K562 (cell line): ENCODE results near the gene TCP10L. TPM values are rescaled to one million over a fixed set of nuclear protein-coding genes. Genes with fewer than 3 reads are reported as not detected.

Experiments
- BCOR ChIP-seq: fragments of 450-650 bp; IDR thresholded peaks from 2 replicates; pipeline ENCODE4 v1.6.1; 2016
- BHLHE40 ChIP-seq: IDR thresholded peaks from 2 replicates; pipeline ENCODE4 v1.6.1; 2011; ENCODE audit warnings: low read length, improper control_type of control experiment
- CBX2 ChIP-seq: fragments of 200-600 bp; sonication (generic); IDR thresholded peaks from one replicate; pipeline ENCODE4 v1.6.1; 2012; ENCODE audit warnings: mild to moderate bottlenecking, low read length, inconsistent platforms; ENCODE audit not compliant: insufficient read depth, poor library complexity, severe bottlenecking
- RBM17 ChIP-seq: fragments of 200-400 bp; formaldehyde crosslinking; IDR thresholded peaks from 2 replicates; pipeline ENCODE4 v1.6.1; 2017; ENCODE audit warnings: low read depth, mild to moderate bottlenecking, low read length, borderline replicate concordance
- polyA plus RNA-seq, 8 experiments: library from polyadenylated mRNA; depleted of rRNA in 4 of 8; stranded (reverse) in 5 of 8; unstranded in 3 of 8; fragments of >200 nt; fragmentation: Nextera tagmentation in 2 of 8; fragmentation: Illumina TruSeq in 1 of 8; extraction: Ambion mirVana in 2 of 8; extraction: Trizol in 1 of 8; gene quantifications; 2 replicates each; pipeline versions ENCODE4 v1.2.1 to v1.2.3, GENCODE V29; 2011 to 2014; ENCODE audit warnings: inconsistent platforms in 1 of 8, missing spikeins in 1 of 8
- total RNA-seq, 7 experiments: library from RNA; depleted of rRNA in 6 of 7; stranded (reverse); fragments of >200 nt in 6 of 7; fragmentation: Illumina TruSeq in 2 of 7; extraction: Trizol in 2 of 7; gene quantifications; 2 replicates each; pipeline versions ENCODE4 v1.2.1 to v1.2.3, GENCODE V29; 2011 to 2021; ENCODE audit warnings: low replicate concordance in 1 of 7
- TF ChIP-seq, protein P1 (sequence below), 2 experiments: fragments of 450-650 bp; formaldehyde crosslinking in 1 of 2; IDR thresholded peaks; 2 replicates each; pipeline versions ENCODE4 v1.4.0 to v1.6.1; 2014 to 2020; ENCODE audit warnings: mild to moderate bottlenecking in 2 of 2, borderline replicate concordance in 1 of 2, low read depth in 1 of 2
- TF ChIP-seq, protein P2 (sequence below): fragments of 450-650 bp; formaldehyde crosslinking; IDR thresholded peaks from 2 replicates; pipeline ENCODE4 v1.4.0; 2020; ENCODE audit warnings: mild to moderate bottlenecking, moderate library complexity
- TF ChIP-seq, protein P3 (sequence below): fragments of 450-650 bp; IDR thresholded peaks from 2 replicates; pipeline ENCODE4 v1.6.1; 2016; ENCODE audit warnings: mild to moderate bottlenecking
- TF ChIP-seq, protein P4 (sequence below): fragments of 250-450 bp; sonication (Bioruptor Pico); IDR thresholded peaks from 2 replicates; pipeline ENCODE4 v1.4.0; 2020; ENCODE audit warnings: mild to moderate bottlenecking, moderate library complexity

TCP10L gene
- total and polyA plus RNA-seq, 9 of the 15 experiments (the other 6 are each of a cell fraction or from before 2014, with no cell fraction given), result 0.34 to 0.91 (median 0.56) TPM; not detected in 2

DNA sequence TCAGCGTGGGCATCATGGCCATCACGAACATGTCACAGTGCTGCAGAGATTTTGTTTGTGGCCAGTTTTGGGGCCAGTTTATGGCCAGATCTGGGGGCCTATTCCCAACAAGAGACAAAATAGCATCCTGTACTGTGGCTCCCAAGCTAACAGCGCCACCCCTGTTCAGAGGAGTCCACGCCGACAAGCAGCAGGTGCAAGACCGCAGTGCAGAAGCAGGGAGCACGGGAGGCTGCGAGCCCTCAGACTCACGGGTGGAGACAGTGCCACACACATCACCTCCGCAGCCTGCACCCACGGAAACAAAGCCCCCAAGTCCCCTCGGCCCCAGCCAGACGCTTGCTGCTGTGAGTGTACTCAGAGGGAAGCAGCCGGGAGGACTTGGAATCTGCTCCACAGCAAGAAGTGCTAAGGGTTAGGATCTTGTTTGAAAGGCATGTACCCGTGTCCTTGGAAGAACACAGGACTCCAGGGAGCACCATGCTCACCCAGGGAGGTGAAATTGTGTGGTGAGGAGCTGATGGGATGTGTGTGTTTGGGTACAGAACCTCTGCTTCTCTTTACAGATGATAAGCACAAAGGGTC, 7.1 kb downstream of the TCP10L start (continued):
- TF ChIP-seq, protein P1, sequence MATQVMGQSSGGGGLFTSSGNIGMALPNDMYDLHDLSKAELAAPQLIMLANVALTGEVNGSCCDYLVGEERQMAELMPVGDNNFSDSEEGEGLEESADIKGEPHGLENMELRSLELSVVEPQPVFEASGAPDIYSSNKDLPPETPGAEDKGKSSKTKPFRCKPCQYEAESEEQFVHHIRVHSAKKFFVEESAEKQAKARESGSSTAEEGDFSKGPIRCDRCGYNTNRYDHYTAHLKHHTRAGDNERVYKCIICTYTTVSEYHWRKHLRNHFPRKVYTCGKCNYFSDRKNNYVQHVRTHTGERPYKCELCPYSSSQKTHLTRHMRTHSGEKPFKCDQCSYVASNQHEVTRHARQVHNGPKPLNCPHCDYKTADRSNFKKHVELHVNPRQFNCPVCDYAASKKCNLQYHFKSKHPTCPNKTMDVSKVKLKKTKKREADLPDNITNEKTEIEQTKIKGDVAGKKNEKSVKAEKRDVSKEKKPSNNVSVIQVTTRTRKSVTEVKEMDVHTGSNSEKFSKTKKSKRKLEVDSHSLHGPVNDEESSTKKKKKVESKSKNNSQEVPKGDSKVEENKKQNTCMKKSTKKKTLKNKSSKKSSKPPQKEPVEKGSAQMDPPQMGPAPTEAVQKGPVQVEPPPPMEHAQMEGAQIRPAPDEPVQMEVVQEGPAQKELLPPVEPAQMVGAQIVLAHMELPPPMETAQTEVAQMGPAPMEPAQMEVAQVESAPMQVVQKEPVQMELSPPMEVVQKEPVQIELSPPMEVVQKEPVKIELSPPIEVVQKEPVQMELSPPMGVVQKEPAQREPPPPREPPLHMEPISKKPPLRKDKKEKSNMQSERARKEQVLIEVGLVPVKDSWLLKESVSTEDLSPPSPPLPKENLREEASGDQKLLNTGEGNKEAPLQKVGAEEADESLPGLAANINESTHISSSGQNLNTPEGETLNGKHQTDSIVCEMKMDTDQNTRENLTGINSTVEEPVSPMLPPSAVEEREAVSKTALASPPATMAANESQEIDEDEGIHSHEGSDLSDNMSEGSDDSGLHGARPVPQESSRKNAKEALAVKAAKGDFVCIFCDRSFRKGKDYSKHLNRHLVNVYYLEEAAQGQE (IDR thresholded peaks at IDR 0.05; ENCODE audit: borderline replicate concordance), result peak; percentile 45; the same call in 1 of the 2 replicates
- TF ChIP-seq, protein P1 (CRISPR knock-in tag; IDR thresholded peaks at IDR 0.05; ENCODE audit: low read depth), result no peak
- TF ChIP-seq BCOR (no peak), BHLHE40 (0 out of 2 replicates have a peak, but pooled peaks have one; percentile 30), RBM17 (no peak), CBX2 (no peak)
- TF ChIP-seq, protein P2, sequence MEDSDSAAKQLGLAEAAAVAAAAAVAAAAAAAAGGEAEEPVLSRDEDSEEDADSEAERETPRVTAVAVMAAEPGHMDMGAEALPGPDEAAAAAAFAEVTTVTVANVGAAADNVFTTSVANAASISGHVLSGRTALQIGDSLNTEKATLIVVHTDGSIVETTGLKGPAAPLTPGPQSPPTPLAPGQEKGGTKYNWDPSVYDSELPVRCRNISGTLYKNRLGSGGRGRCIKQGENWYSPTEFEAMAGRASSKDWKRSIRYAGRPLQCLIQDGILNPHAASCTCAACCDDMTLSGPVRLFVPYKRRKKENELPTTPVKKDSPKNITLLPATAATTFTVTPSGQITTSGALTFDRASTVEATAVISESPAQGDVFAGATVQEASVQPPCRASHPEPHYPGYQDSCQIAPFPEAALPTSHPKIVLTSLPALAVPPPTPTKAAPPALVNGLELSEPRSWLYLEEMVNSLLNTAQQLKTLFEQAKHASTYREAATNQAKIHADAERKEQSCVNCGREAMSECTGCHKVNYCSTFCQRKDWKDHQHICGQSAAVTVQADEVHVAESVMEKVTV (CRISPR knock-in tag), result no peak
- TF ChIP-seq, protein P3, sequence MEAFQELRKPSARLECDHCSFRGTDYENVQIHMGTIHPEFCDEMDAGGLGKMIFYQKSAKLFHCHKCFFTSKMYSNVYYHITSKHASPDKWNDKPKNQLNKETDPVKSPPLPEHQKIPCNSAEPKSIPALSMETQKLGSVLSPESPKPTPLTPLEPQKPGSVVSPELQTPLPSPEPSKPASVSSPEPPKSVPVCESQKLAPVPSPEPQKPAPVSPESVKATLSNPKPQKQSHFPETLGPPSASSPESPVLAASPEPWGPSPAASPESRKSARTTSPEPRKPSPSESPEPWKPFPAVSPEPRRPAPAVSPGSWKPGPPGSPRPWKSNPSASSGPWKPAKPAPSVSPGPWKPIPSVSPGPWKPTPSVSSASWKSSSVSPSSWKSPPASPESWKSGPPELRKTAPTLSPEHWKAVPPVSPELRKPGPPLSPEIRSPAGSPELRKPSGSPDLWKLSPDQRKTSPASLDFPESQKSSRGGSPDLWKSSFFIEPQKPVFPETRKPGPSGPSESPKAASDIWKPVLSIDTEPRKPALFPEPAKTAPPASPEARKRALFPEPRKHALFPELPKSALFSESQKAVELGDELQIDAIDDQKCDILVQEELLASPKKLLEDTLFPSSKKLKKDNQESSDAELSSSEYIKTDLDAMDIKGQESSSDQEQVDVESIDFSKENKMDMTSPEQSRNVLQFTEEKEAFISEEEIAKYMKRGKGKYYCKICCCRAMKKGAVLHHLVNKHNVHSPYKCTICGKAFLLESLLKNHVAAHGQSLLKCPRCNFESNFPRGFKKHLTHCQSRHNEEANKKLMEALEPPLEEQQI, result no peak
- TF ChIP-seq, protein P4, sequence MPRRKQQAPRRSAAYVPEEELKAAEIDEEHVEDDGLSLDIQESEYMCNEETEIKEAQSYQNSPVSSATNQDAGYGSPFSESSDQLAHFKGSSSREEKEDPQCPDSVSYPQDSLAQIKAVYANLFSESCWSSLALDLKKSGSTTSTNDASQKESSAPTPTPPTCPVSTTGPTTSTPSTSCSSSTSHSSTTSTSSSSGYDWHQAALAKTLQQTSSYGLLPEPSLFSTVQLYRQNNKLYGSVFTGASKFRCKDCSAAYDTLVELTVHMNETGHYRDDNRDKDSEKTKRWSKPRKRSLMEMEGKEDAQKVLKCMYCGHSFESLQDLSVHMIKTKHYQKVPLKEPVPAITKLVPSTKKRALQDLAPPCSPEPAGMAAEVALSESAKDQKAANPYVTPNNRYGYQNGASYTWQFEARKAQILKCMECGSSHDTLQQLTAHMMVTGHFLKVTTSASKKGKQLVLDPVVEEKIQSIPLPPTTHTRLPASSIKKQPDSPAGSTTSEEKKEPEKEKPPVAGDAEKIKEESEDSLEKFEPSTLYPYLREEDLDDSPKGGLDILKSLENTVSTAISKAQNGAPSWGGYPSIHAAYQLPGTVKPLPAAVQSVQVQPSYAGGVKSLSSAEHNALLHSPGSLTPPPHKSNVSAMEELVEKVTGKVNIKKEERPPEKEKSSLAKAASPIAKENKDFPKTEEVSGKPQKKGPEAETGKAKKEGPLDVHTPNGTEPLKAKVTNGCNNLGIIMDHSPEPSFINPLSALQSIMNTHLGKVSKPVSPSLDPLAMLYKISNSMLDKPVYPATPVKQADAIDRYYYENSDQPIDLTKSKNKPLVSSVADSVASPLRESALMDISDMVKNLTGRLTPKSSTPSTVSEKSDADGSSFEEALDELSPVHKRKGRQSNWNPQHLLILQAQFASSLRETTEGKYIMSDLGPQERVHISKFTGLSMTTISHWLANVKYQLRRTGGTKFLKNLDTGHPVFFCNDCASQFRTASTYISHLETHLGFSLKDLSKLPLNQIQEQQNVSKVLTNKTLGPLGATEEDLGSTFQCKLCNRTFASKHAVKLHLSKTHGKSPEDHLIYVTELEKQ (CRISPR knock-in tag), result no peak
